HepG2 (cell line): Measurements from ENCODE around the gene IFT172. TPM values are rescaled to one million over a fixed set of nuclear protein-coding genes. Genes with fewer than 3 reads are reported as not detected.

Experiments
- AHR ChIP-seq: IDR thresholded peaks from 2 replicates; pipeline ENCODE4 v1.6.1; 2018; ENCODE audit warnings: missing genetic modification reagents, missing compliant biosample characterization
- ATF7-NPFF ChIP-seq: sonication (generic); formaldehyde crosslinking; IDR thresholded peaks from 2 replicates; pipeline ENCODE4 v1.8.1; 2023; ENCODE audit warnings: mild to moderate bottlenecking, low read depth, missing genetic modification reagents, moderate library complexity
- ETV5 ChIP-seq: IDR thresholded peaks from 2 replicates; pipeline ENCODE4 v1.6.1; 2018; ENCODE audit warnings: missing biosample characterization, missing genetic modification reagents, inconsistent platforms, borderline replicate concordance
- HDAC1 ChIP-seq: sonication (generic); formaldehyde crosslinking; IDR thresholded peaks from 2 replicates; pipeline ENCODE4 v1.5.1; 2020; ENCODE audit warnings: mild to moderate bottlenecking, missing genetic modification reagents
- MED13 ChIP-seq: sonication (generic); formaldehyde crosslinking; IDR thresholded peaks from 2 replicates; pipeline ENCODE4 v1.5.0; 2020; ENCODE audit warnings: missing genetic modification reagents
- PHF8 ChIP-seq: sonication (generic); formaldehyde crosslinking; IDR thresholded peaks from 2 replicates; pipeline ENCODE4 v1.5.0; 2020; ENCODE audit warnings: missing genetic modification reagents
- RELA ChIP-seq: sonication (generic); formaldehyde crosslinking; IDR thresholded peaks from 2 replicates; pipeline ENCODE4 v1.4.0; 2020; ENCODE audit warnings: missing genetic modification reagents
- SNAI1 ChIP-seq: sonication (generic); formaldehyde crosslinking; IDR thresholded peaks from 2 replicates; pipeline ENCODE4 v1.5.0; 2020; ENCODE audit warnings: mild to moderate bottlenecking, missing genetic modification reagents, borderline replicate concordance
- TOE1 ChIP-seq: sonication (generic); formaldehyde crosslinking; IDR thresholded peaks from 2 replicates; pipeline ENCODE4 v1.4.0; 2020; ENCODE audit warnings: mild to moderate bottlenecking, missing genetic modification reagents
- ZFP41 ChIP-seq: sonication (generic); formaldehyde crosslinking; IDR thresholded peaks from 2 replicates; pipeline ENCODE4 v1.4.0; 2020; ENCODE audit warnings: mild to moderate bottlenecking, missing genetic modification reagents, borderline replicate concordance
- ZNF10 ChIP-seq: sonication (generic); formaldehyde crosslinking; IDR thresholded peaks from 2 replicates; pipeline ENCODE4 v1.4.0; 2020; ENCODE audit warnings: mild to moderate bottlenecking, low read depth, missing genetic modification reagents, borderline replicate concordance
- ZNF260 ChIP-seq: sonication (generic); formaldehyde crosslinking; IDR thresholded peaks from 2 replicates; pipeline ENCODE4 v1.4.0; 2020; ENCODE audit warnings: missing genetic modification reagents, low read depth, mild to moderate bottlenecking, borderline replicate concordance
- ZNF318 ChIP-seq: sonication (generic); formaldehyde crosslinking; IDR thresholded peaks from 2 replicates; pipeline ENCODE4 v1.4.0; 2020; ENCODE audit warnings: mild to moderate bottlenecking, missing genetic modification reagents
- ZNF512 ChIP-seq: sonication (generic); formaldehyde crosslinking; IDR thresholded peaks from 2 replicates; pipeline ENCODE4 v1.4.0; 2020; ENCODE audit warnings: mild to moderate bottlenecking, missing genetic modification reagents
- polyA plus RNA-seq, 8 experiments: library from polyadenylated mRNA; depleted of rRNA in 3 of 8; stranded (reverse) in 7 of 8; unstranded in 1 of 8; fragments of >200 nt; fragmentation: Illumina TruSeq in 4 of 8; extraction: Trizol in 4 of 8; gene quantifications; 2 replicates each; pipeline versions ENCODE4 v1.2.1 to v1.2.3, GENCODE V29; 2011 to 2016; ENCODE audit warnings: low read depth in 4 of 8, missing spikeins in 1 of 8, mixed read lengths in 1 of 8; ENCODE audit not compliant: insufficient read depth in 1 of 8
- total RNA-seq, 5 experiments: library from RNA; depleted of rRNA; stranded (reverse); fragments of >200 nt; fragmentation: Illumina TruSeq; extraction: Trizol; gene quantifications; 2 replicates each; pipeline ENCODE4 v1.2.3, GENCODE V29; 2016; ENCODE audit warnings: low read depth in 1 of 5
- TF ChIP-seq, protein P1 (sequence below): sonication (generic); formaldehyde crosslinking; IDR thresholded peaks from 2 replicates; pipeline ENCODE4 v1.4.0; 2020; ENCODE audit warnings: missing genetic modification reagents

The IFT172 gene
- total and polyA plus RNA-seq, 2 of the 13 experiments (the other 11 are each of a cell fraction or from before 2014, with no cell fraction given) = 21.6 to 35.7 TPM

DNA sequence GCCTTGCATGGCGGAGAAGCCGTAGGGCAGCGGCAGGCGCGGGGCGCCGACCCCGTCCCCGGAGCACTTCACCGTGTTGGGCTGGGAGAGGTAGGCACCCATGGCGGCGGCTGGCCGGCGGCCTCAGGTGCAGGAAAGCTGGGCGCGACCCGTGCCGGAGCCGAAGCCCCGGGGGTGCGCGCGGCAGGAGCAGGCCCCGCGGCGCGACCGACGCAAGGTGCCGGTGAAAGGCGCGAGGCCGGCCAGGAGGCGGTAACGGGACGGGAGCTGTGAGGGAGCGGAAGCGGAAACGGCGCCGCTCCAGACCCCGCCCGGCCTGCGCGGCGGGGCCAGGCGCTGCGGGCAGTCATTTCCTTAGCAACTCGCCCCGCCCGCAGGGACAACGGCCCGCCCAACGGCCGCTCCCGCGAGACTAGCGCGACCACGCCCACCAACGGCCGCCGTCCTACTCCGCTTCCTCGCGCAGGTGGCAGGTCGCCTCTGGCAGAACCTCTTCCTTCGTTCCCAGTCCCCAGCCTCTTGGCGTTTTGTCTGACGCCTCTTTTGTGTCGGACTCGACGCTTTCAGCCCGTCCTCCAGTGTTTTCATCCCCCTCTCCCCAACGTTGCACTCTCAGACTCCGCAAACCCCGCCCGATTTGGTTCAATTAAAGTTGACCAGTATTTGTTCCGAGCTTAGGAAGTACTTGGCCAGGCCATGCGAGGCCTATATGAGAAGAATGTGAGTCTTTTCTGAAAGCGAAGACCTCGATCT is 80.0 kb downstream of the IFT172 start, which contains the start of gene PPM1G (continued):
- peak; percentile 18; the same call in 1 of the 2 replicates for TF ChIP-seq ZNF318
- peak; percentile 6; the same call in 1 of the 2 replicates for TF ChIP-seq ZNF512 (CRISPR knock-in tag)
- TF ChIP-seq HDAC1 (CRISPR knock-in tag) = peak; percentile 92
- no peak for TF ChIP-seq ZNF260 (CRISPR knock-in tag)
- TF ChIP-seq ATF7-NPFF (CRISPR knock-in tag) = peak; percentile 94
- TF ChIP-seq ZNF10 = no peak
- TF ChIP-seq AHR (CRISPR knock-in tag) = peak; percentile 91; the same call in 1 of the 2 replicates
- TF ChIP-seq ZFP41 (CRISPR knock-in tag) = no peak
- TF ChIP-seq TOE1 (CRISPR knock-in tag) = no peak; the same call in 1 of the 2 replicates
- TF ChIP-seq, protein P1, sequence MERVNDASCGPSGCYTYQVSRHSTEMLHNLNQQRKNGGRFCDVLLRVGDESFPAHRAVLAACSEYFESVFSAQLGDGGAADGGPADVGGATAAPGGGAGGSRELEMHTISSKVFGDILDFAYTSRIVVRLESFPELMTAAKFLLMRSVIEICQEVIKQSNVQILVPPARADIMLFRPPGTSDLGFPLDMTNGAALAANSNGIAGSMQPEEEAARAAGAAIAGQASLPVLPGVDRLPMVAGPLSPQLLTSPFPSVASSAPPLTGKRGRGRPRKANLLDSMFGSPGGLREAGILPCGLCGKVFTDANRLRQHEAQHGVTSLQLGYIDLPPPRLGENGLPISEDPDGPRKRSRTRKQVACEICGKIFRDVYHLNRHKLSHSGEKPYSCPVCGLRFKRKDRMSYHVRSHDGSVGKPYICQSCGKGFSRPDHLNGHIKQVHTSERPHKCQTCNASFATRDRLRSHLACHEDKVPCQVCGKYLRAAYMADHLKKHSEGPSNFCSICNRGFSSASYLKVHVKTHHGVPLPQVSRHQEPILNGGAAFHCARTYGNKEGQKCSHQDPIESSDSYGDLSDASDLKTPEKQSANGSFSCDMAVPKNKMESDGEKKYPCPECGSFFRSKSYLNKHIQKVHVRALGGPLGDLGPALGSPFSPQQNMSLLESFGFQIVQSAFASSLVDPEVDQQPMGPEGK (CRISPR knock-in tag) = peak; percentile 75
- peak; percentile 88; the same call in 1 of the 2 replicates for TF ChIP-seq SNAI1 (CRISPR knock-in tag)
- peak; percentile 95 for TF ChIP-seq PHF8 (CRISPR knock-in tag)
- no peak; the same call in 1 of the 2 replicates for TF ChIP-seq MED13 (CRISPR knock-in tag)
- TF ChIP-seq ETV5 (CRISPR knock-in tag) = peak; percentile 74
- TF ChIP-seq RELA (CRISPR knock-in tag) = 0 out of 2 replicates have a peak, but pooled peaks have one; percentile 12
